HG03280 (cell line): ENCODE data around the gene PLEKHH3.
A peak's percentile ranks its signal among the peaks of the same experiment; 100 is the strongest.
"Not testable (repeated sequence)": the region's sequence is repeated elsewhere in the genome, so short reads cannot be mapped to it uniquely, and the experiment has no call there.

Source experiments
- ATAC-seq: cut with Tn5 transposase; IDR thresholded peaks from one replicate; pipeline ENCODE4 v1.9.1; 2021; ENCODE audit warnings: mild to moderate bottlenecking, moderate library complexity; ENCODE audit not compliant: unreplicated experiment

PLEKHH3 gene

GRCh38 chr17:42673266-42673884 lies 3.4 kb downstream of the PLEKHH3 start:
- no peak for ATAC-seq

GRCh38 chr17:42672038-42672437 lies 4.8 kb downstream of the PLEKHH3 start:
- ATAC-seq, result no peak

DNA sequence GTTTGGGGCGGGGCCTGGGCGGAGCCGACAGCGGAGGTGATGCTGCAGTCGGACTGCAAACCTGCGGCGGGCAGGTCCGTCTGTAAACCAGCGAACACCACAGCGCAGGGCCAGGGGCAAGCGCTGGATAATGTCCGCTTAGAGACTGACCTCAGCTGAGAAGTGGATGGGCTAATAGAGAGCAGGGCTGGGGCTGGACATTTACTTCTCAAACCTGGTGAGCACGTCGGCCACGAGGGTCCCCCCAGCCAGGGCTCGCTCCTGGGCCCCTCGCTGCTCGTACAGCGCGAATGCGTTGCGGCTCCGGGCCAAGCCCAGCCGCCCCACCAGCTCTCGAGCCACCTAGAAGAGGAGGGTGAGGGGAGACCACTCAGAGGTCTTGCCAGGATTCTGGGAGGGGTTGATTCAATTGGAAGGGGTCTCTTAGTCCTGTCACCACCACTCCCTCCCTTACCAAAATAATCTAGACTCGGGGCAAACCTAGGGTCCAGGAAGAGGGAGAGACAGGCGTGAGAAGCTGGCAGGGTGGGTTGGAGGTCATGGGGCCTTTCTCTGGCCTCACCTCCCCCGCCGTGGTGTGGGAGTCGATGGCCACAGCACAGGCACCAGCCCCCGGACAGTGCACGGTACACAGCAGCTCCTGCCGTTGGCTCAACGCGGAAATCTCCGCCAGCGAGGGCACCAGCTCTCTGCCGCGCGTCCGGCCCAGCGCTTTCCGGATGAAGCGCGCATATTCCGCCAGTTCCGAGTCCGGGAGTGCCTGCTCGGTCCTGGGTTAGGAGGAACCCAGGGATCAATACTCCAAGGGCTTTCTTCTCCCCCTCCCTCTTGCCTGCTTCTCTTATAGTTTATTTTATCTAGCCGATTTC lies 5.8 kb downstream of the PLEKHH3 start:
- ATAC-seq, result no peak

- no peak for ATAC-seq
Measured at GRCh38 chr17:42669977-42670788, 6.6 kb downstream of the PLEKHH3 start.

DNA sequence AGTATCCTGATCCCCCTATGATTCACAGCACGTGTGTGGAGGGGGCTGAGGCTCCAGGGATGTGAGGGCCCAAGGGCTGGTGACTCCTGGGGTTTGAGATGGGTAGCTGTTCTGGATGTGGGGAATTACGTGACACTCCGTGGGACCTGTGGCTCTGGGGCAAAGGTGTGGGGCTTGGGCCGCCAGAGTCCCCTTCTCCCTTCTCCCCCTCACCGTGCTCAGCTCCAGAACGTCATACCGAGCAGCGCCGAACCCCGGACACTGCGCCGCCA lies 7.2 kb downstream of the PLEKHH3 start:
- ATAC-seq, result no peak

DNA sequence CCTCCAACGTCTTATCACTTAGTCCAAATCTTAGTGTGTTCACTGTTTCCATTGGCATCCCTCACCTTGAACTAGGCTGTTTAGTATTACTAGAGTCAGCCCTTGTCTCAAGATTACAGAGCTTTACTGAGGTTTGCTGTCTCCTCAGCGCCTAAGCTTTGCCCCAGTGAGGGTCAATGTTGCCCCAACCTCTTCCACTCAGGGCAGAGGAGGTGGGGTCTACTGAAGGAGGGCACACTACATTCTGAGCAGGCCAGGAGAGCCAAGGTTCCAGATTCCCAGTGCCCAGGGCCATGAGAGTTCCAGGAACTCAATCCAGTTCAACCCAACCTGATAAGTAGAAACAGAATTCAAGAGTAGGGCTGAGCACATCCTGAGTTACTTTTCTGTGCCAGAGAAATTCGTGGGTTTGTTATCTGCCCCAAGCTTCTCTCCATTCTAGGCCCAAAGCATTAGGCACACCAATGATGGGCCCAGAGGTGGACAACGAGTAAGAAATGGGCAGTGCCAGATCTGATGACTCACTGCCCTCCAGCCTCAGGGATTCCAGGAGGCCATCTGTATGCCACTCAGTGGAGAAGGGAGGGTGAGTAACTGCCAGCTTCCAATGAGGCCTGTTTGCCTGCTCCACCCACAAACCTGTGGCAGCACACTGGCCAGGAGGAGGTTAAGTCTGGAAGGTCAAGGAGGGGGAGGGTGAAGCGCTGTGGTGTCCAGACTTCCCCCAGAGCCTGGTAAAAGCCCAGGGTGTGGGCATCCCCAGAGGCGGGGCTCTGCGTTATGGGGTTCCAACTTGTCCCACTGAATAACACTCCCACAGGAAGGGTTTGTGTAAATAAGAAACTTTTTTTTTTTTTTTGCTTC lies 9.5 kb downstream of the PLEKHH3 start:
- ATAC-seq, result no peak

DNA sequence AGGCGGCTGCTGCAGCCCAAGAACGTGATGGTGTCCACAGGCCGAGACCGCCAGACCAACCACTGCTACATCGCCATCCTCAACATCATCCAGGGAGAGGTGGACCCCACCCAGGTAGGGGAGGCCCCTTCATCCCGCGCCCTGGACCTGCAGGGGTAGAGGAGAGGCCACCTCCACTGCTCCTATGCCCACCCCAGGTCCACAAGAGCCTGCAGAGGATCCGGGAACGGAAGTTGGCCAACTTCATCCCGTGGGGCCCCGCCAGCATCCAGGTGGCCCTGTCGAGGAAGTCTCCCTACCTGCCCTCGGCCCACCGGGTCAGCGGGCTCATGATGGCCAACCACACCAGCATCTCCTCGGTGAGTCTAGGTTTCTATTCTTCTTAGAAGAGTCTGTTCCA lies 10.7 kb downstream of the PLEKHH3 start:
- not testable (repeated sequence) for ATAC-seq

DNA sequence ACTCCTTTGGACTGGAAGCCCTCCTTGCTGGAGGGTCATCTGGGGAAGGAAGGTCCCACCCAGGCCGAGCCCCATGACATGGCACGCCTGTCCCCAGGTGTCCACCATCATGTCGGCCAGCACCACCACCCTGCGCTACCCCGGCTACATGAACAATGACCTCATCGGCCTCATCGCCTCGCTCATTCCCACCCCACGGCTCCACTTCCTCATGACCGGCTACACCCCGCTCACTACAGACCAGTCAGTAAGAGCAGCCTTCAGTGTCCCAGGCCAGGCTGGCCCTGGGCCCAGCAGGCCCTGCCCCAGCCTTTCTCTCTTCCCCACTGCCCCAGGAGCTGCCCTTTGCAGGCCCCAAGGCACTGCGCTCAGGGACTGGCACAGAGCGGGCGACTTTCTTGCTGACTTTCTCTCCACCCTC lies 11.2 kb downstream of the PLEKHH3 start:
- no peak for ATAC-seq

- no peak for ATAC-seq
Measured at GRCh38 chr17:42660692-42661345, 16.0 kb downstream of the PLEKHH3 start.

- not testable (repeated sequence) for ATAC-seq
Measured at GRCh38 chr17:42659932-42660274, 16.9 kb downstream of the PLEKHH3 start.

DNA sequence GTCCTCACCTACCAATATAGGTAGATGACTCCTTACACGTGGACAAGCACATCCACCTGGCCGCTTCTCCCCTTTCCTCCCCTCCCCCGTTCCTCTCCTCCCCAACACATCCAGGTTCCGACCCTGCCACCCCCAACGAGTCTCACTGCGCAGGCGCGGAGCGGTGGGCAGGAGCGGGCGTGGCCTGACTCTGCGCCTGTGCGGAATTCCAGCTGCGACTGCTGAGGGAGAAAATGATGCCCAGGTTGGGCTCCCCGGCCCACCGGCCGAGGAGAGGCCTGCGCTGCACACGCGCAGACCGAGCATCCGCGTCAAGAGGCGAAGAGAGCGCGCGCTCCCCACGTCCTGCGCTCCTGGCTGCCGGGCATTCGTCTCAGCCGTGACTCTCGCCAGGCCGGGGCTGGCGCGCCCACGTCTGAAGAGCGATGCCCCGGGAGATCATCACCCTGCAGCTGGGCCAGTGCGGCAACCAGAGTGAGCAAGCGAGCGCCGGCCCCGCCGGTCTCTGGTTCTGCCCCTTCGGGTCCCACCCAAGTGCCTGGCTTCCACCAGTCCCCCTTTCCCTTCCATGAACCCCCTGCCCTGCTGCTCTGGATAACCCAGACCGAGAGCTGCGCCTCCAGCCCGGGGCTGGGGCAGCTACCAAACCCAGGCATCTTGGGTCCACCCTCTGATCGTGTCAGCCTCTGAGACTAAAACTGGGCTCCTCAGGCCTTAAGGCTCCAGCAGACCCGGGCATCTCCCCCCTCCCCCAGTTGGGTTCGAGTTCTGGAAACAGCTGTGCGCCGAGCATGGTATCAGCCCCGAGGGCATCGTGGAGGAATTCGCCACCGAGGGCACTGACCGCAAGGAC lies 17.5 kb downstream of the PLEKHH3 start, which contains the start of gene TUBG2:
Gene TUBG2 (plus strand): TSS at position 206 of the 853 bp plus-strand sequence. CDS start 220 bp downstream, at position 426.
- ATAC-seq, result peak; percentile 62

- ATAC-seq, result no peak
Measured at GRCh38 chr17:42657824-42658588, 18.8 kb downstream of the PLEKHH3 start.

- no peak for ATAC-seq
Measured at GRCh38 chr17:42655528-42655927, 21.3 kb downstream of the PLEKHH3 start.

DNA sequence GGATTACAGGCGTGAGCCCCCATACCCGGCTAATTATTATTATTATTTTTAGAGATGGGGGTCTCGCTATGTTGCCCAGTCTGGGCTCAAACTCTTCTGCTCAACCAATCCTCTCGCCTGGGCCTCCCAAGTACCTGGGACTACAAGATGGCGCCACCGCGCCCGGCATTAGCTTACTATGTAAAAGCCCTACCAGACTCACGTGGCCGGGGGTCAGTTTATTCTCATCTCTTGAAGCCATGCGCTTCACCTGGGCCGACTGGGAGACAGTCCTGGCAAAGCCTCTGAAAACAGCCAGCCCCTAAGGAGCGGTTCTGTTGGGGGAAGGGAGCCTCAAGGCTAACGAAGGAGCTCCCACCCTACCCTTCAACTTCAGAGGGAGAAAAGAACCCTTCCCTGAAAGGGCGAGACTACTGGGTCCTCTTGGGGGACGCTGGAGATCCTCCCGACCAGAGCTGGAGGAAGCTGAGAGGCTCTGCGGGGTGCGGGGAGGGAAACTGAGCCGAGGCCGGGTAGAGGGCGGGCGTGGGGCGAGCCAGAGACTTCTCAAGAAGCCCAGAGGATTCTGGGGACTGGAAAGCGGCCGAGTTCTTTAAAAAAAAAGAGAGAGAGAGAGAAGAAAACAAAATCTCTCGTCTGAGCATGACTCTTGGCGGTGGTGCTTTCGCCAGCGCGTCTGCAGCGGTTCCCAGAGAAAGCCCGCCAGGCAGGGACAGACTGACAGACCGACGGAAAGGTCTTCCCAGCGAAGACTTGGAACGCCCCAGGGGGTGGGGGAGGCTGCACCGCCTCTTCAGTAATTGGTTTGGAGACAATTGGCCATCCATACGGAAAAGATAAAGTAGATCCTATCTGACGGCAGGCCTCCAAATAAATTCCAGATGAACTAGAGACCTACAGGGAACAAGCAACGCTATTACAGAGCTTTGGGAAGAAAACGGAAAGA lies 23.3 kb downstream of the PLEKHH3 start:
- ATAC-seq, result no peak

DNA sequence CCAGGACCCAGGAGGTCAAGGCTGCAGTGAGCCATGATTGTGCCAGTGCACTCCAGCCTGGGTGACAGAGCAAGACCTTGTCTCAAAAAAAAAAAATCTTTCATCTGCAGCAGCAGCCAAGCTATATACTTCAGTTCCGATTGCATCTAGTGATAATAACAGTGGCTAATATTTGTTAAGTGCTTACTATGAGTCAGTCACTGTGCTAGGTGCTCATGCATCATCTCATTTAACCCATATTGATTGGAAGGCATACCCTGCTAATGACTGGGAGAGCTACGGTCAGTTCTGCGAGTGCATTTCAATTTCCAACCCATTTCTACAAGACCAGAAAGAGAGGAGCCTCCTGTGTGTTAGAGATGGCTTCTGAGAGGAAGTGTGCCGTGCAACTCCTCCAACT lies 25.4 kb downstream of the PLEKHH3 start:
- no peak for ATAC-seq

DNA sequence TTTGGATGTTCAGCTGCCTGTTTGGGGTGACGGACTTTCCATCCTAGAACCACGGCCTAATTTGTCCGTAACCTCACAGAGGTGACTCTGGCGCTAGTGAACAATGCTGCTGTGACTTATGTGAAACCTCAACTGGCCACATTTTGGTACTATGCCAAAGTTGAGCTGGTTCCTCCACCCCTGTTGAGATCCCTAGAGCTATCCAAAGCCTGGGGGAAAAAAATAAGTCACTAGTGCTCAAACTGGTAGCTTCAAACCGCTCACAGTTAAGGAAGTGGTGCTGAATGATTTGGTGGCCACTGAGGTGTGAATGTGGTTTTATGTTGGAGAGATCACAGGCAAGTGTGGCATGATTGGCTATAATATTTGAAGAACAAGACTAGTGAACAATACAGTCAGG lies 29.0 kb downstream of the PLEKHH3 start:
- no peak for ATAC-seq

GRCh38 chr17:42642336-42642735 lies 34.5 kb downstream of the PLEKHH3 start:
- ATAC-seq, result no peak

- no peak for ATAC-seq
Measured at GRCh38 chr17:42640121-42640520, 36.7 kb downstream of the PLEKHH3 start.
